Heart left ventricle (tissue), 16 donors: ENCODE measurements around the gene FAM53A. TPM values are rescaled to one million over a fixed set of nuclear protein-coding genes. Genes with fewer than 3 reads are reported as not detected.
"Not testable (repeated sequence)": the region's sequence is repeated elsewhere in the genome, so short reads cannot be mapped to it uniquely, and the experiment has no call there.

Source experiments
- ATAC-seq, 4 donors: fragments of 200-7000 bp; cut with Tn5 transposase; one replicate each; pipeline ENCODE4 v1.9.1; 2020 to 2022; ENCODE audit warnings: moderate library complexity in 4 of 4, mild to moderate bottlenecking in 3 of 4, moderate number of reproducible peaks in 1 of 4
- DNase-seq, 5 donors: peaks; one replicate each; pipeline ENCODE4 v3.0.0-alpha.2; 2020
- H3K27ac ChIP-seq, 12 donors: fragments of 200-600 bp; sonication (generic) in 4 of 12; one replicate each; pipeline versions ENCODE4 v1.5.0 to v1.8.0; 2016 to 2022; ENCODE audit warnings: mild to moderate bottlenecking in 2 of 12
- H3K27me3 ChIP-seq, 9 donors: fragments of 200-600 bp; sonication (generic) in 2 of 9; one replicate each; pipeline versions ENCODE4 v1.5.1 to v1.8.0; 2016 to 2022; ENCODE audit warnings: mild to moderate bottlenecking in 3 of 9
- H3K36me3 ChIP-seq, 9 donors: fragments of 200-600 bp; sonication (generic) in 2 of 9; one replicate each; pipeline versions ENCODE4 v1.5.0 to v1.8.0; 2018 to 2022; ENCODE audit warnings: mild to moderate bottlenecking in 2 of 9
- H3K4me1 ChIP-seq, 12 donors: fragments of 200-600 bp; sonication (generic) in 4 of 12; one replicate each; pipeline versions ENCODE4 v1.5.0 to v1.8.0; 2016 to 2022; ENCODE audit warnings: mild to moderate bottlenecking in 3 of 12
- H3K4me3 ChIP-seq, 12 donors: fragments of 200-600 bp; sonication (generic) in 4 of 12; one replicate each; pipeline versions ENCODE4 v1.5.0 to v1.8.0; 2017 to 2022; ENCODE audit warnings: mild to moderate bottlenecking in 9 of 12, moderate library complexity in 4 of 12
- H3K9me3 ChIP-seq, 12 donors: fragments of 200-600 bp; sonication (generic) in 4 of 12; one replicate each; pipeline versions ENCODE4 v1.5.0 to v1.8.0; 2016 to 2022; ENCODE audit warnings: mild to moderate bottlenecking in 1 of 12
- CTCF ChIP-seq, 12 donors: fragments of 200-600 bp; sonication (generic) in 4 of 12; IDR thresholded peaks; one replicate each; pipeline versions ENCODE4 v1.5.0 to v1.8.0; 2018 to 2022; ENCODE audit warnings: antibody characterized with exemption in 12 of 12, mild to moderate bottlenecking in 5 of 12
- POLR2A ChIP-seq, 2 donors: fragments of 450-650 bp; IDR thresholded peaks; one replicate each; pipeline ENCODE4 v1.6.1; 2017; ENCODE audit warnings: antibody characterized with exemption in 2 of 2, mild to moderate bottlenecking in 2 of 2, moderate library complexity in 2 of 2
- WGBS, 4 donors: extraction: QIAGEN DNeasy Blood & Tissue Kit in 2 of 4; methylation state at CpG; one replicate each; pipeline versions ENCODE4 v1.1.5 to v1.1.7; 2013 to 2018; 5-methylcytosine and 5-hydroxymethylcytosine counted together
- intact Hi-C, 10 donors: fragments of 100-400 bp; cut with DNase I; formaldehyde crosslinking; loops; one replicate each; pipeline versions ENCODE4 v1.11.1 to v1.14.2; 2022
- polyA plus RNA-seq, 2 donors: library from polyadenylated mRNA; stranded (reverse); fragments of 200-250 nt; gene quantifications; one replicate each; pipeline ENCODE4 v1.2.3, GENCODE V29; 2013
- total RNA-seq, 9 donors: library from RNA; depleted of rRNA in 2 of 9; stranded (reverse); fragments of >200 nt in 2 of 9; fragmentation: NEBNext Ultra II Directional in 3 of 9; extraction: Animal tissue kit (Norgen Biotek cat#: 25700) in 3 of 9; gene quantifications; one replicate each; pipeline versions ENCODE4 v1.1.0 to v1.2.4, GENCODE V29; 2016 to 2023
- donor health status: ischemic (EF 13 %, LVEDD 7.1; RV severe dilation, severe dysfunction).
- donor health status: healthy with polysubstance abuse.
- donor health status: DM: no; HTN: yes; CAD: no.
- donor health status: DM: no; HTN: no; CAD: no.
- donor health status: ischemic (EF 25% LVEDD 6.9; RV normal size, moderate dysfunction).
- donor health status: ischemic (EF 25% LVEDD 5.7; RV mildly dilated, moderate dysfunction).
- donor health status: healthy.
- donor health status: DM: yes; HTN: yes; CAD: no.
- donor health status: ischemic (EF 35%, LVEDD 5.7; RV mildly dilated, moderate dysfunction).
- donor health status: nonischemic (EF 11% LVEDD 7.7; RV severe dilation, severe dysfunction).
- donor health status: DM: yes; HTN: yes; CAD: no.
- donor health status: PGD.
- donor health status: ischemic (EF 29% LVEDD 5.4; RV normal size, mild dysfunction).
- donor health status: nonischemic (EF 23%, LVEDD 6.1; RV moderate dilation, normal function).

FAM53A gene
- total and polyA plus RNA-seq, 11 donors, result 0.42 to 2.3 (median 0.99) TPM

DNA sequence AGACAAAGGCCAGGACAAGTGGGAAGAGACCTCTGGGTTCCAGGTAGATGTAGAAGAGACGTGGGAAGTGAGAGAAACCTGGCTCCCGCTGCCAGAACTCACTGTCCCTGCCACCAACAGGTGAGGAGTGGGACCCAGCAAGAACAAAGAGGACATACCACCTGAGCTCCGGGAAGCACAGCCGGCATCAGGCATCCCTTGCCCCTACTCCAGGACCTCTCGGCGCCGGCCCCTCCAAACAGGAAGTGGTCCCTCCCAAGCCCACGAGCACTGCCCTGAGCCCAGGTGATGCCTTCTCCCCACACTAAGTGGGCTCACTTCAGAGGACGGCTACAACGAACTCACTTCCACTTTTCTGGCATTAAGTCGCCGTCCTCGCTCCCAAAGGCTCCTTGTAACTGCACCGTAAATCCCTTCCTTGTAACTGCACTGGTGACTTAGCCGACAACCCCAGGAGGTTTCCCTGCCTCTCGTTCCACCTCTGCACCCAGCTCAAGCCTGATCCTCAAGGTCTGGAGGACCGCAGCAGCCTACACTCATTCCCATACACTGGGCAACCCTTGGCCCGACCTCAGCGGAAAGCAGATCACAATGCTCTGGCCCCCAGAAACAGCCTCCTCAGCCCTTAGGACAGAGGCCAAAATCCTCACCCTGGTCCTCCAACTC, 8.8 kb downstream of the FAM53A start:
- Histone ChIP-seq H3K36me3 (no peaks in the 10 kb centered on the region), H3K9me3 (no peaks in the 10 kb centered on the region), H3K4me3 (no peak overlapping the region), H3K4me1 (no peaks in the 10 kb centered on the region), H3K27ac (no peak overlapping the region), H3K27me3 (no peaks in the 10 kb centered on the region)
- DNase-seq (peak in 1 of 5 donors; percentile 42), ATAC-seq (no peak)
- no peak for TF ChIP-seq CTCF (IDR thresholded peaks at IDR 0.05)
- no peak for TF ChIP-seq POLR2A (IDR thresholded peaks at IDR 0.05)
- intact Hi-C loops, result no loop called here
- WGBS, 4 donors, result 83 to 86% (median 84%) methylated on average over 19 of the region's 19 CpGs

GRCh38 chr4:1674682-1675081, 9.4 kb downstream of the FAM53A start:
- TF ChIP-seq POLR2A (IDR thresholded peaks at IDR 0.05) (no peak), CTCF (IDR thresholded peaks at IDR 0.05) (no peak)
- intact Hi-C loops, result no loop called here
- 66 to 69% (median 67%) methylated on average over 9 of the region's 9 CpGs for WGBS, 4 donors

DNA sequence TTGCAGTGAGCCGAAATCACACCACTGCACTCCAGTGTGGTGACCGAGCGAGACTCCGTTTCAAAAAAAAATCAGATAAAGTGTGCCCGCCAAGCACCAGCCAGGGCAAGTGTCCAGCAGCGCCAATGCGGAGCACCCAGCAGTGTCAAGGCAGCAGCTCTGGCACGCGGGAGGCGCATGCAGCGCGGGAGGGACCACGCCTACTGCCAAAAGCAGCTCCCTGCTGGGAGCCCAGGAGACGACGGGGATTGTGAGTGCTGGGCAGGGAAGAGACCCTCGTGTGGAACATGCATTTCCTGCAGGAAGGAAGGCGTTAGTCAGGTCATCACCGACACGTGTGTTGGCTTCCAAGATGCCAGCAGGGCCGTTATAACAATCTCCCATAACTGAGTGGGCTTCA, 10.4 kb downstream of the FAM53A start:
- H3K4me3 ChIP-seq, result no peak overlapping the region
- DNase-seq (no peak), ATAC-seq (no peak)
- H3K27me3 ChIP-seq, result no peaks in the 10 kb centered on the region
- H3K27ac ChIP-seq, result no peak overlapping the region
- intact Hi-C loops, result no loop called here
- 72 to 82% (median 80%) methylated on average over 20 of the region's 20 CpGs for WGBS, 4 donors
- H3K4me1 ChIP-seq, result peaks cover 0 to 3% (median 0%) of the 10 kb centered on the region in 12 donors
- no peak for TF ChIP-seq POLR2A (IDR thresholded peaks at IDR 0.05)
- no peak for TF ChIP-seq CTCF (IDR thresholded peaks at IDR 0.05)
- H3K36me3 ChIP-seq, result no peaks in the 10 kb centered on the region
- no peaks in the 10 kb centered on the region for H3K9me3 ChIP-seq

More at GRCh38 chr4:1674682-1675081, 9.4 kb downstream of the FAM53A start:
- H3K4me3 ChIP-seq, result no peak overlapping the region
- DNase-seq (no peak), ATAC-seq (no peak)
- no peaks in the 10 kb centered on the region for H3K36me3 ChIP-seq
- no peaks in the 10 kb centered on the region for H3K4me1 ChIP-seq
- no peak overlapping the region for H3K27ac ChIP-seq
- H3K27me3 ChIP-seq, result no peaks in the 10 kb centered on the region
- no peaks in the 10 kb centered on the region for H3K9me3 ChIP-seq

DNA sequence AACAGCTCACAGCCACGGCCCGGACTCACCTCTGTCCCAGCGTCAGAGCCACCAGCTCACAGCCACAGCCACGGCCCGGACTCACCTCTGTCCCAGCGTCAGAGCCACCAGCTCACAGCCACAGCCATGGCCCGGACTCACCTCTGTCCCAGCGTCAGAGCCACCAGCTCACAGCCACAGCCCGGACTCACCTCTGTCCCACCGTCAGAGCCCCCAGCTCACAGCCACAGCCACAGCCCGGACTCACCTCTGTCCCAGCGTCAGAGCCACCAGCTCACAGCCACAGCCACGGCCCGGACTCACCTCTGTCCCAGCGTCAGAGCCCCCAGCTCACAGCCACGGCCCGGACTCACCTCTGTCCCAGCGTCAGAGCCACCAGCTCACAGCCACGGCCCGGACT, 13.1 kb downstream of the FAM53A start:
- 88 to 95% (median 93%) methylated on average over 14 to 20 of the region's 20 CpGs for WGBS, 4 donors
- H3K4me3 ChIP-seq, H3K36me3 ChIP-seq, H3K27me3 ChIP-seq, ATAC-seq, intact Hi-C loops, H3K9me3 ChIP-seq, H3K27ac ChIP-seq: not testable (repeated sequence)
- peak in 1 of 5 donors; percentile 44 for DNase-seq
- peaks cover 0 to 11% (median 0%) of the 10 kb centered on the region in 12 donors for H3K4me1 ChIP-seq

- intact Hi-C loops, result no loop called here
- DNase-seq (no peak), ATAC-seq (no peak)
- Histone ChIP-seq H3K4me3 (no peak overlapping the region), H3K27me3 (no peaks in the 10 kb centered on the region), H3K4me1 (peaks cover 0 to 11% (median 0%) of the 10 kb centered on the region in 12 donors), H3K36me3 (no peaks in the 10 kb centered on the region), H3K9me3 (no peaks in the 10 kb centered on the region), H3K27ac (no peak overlapping the region)
- WGBS, 4 donors, result 89 to 94% (median 93%) methylated on average over 6 to 11 of the region's 11 CpGs
- TF ChIP-seq POLR2A (IDR thresholded peaks at IDR 0.05), result no peak
- no peak for TF ChIP-seq CTCF (IDR thresholded peaks at IDR 0.05)
Measured at GRCh38 chr4:1670279-1670678, 13.8 kb downstream of the FAM53A start.
